Stimulated activated CD8-positive, alpha-beta memory T cell treated with anti-CD3 and anti-CD28 coated beads, Interleukin-15, amount 100 ng/mL, for 48 hours (primary cell): Measurements from ENCODE around the gene ITFG1.
"Not testable (repeated sequence)": the region's sequence is repeated elsewhere in the genome, so short reads cannot be mapped to it uniquely, and the experiment has no call there.

Experiments used
- DNase-seq, 2 donors: peaks; one replicate each; pipeline ENCODE4 v3.0.0-alpha.2; 2020; ENCODE audit warnings: low read depth in 2 of 2

ITFG1 gene

GRCh38 chr16:47330562-47330961 is 130.3 kb downstream of the ITFG1 start:
- DNase-seq: not testable (repeated sequence)

GRCh38 chr16:47324309-47324708 is 136.6 kb downstream of the ITFG1 start:
- not testable (repeated sequence) for DNase-seq

GRCh38 chr16:47323241-47323640 is 137.6 kb downstream of the ITFG1 start:
- no peak for DNase-seq

- no peak for DNase-seq
These were observed 140.1 kb downstream of the ITFG1 start for GRCh38 chr16:47320546-47321310.

- DNase-seq: no peak
These were observed 143.2 kb downstream of the ITFG1 start for GRCh38 chr16:47317465-47318240.

- no peak for DNase-seq
These were observed 144.3 kb downstream of the ITFG1 start for GRCh38 chr16:47316442-47317015.

- DNase-seq: no peak
These were observed 148.9 kb downstream of the ITFG1 start for GRCh38 chr16:47311738-47312505.

- no peak for DNase-seq
These were observed 150.1 kb downstream of the ITFG1 start for GRCh38 chr16:47310792-47311211.

- DNase-seq: no peak
These were observed 151.1 kb downstream of the ITFG1 start for GRCh38 chr16:47309581-47310312.

- no peak for DNase-seq
These were observed 152.3 kb downstream of the ITFG1 start for GRCh38 chr16:47308601-47309000.

GRCh38 chr16:47304563-47304962 is 156.3 kb downstream of the ITFG1 start:
- DNase-seq: no peak

- no peak for DNase-seq
These were observed 161.3 kb downstream of the ITFG1 start for GRCh38 chr16:47299587-47299986.

- no peak for DNase-seq
These were observed 175.9 kb downstream of the ITFG1 start for GRCh38 chr16:47284999-47285398.

- no peak for DNase-seq
These were observed 182.4 kb downstream of the ITFG1 start for GRCh38 chr16:47278306-47278970.

GRCh38 chr16:47276522-47276921 is 184.3 kb downstream of the ITFG1 start:
- no peak for DNase-seq

GRCh38 chr16:47262938-47263337 is 197.9 kb downstream of the ITFG1 start:
- no peak for DNase-seq

GRCh38 chr16:47260503-47260902 is 200.4 kb downstream of the ITFG1 start:
- DNase-seq: no peak

- no peak for DNase-seq
These were observed 201.9 kb downstream of the ITFG1 start for GRCh38 chr16:47258874-47259461.

- no peak for DNase-seq
These were observed 206.1 kb downstream of the ITFG1 start for GRCh38 chr16:47254756-47255155.

GRCh38 chr16:47250983-47251382 is 209.9 kb downstream of the ITFG1 start:
- DNase-seq: no peak
